Ovary (tissue), 9 donors: ENCODE measurements around the gene ARHGEF26. TPM values are rescaled to one million over a fixed set of nuclear protein-coding genes. Genes with fewer than 3 reads are reported as not detected.

Experiments used
- DNase-seq, 5 donors: peaks; one replicate each; pipeline ENCODE4 v3.0.0-alpha.2; 2019 to 2020
- H3K27ac ChIP-seq, 2 donors: fragments of 200-600 bp; one replicate each; pipeline versions ENCODE4 v1.5.1 to v1.8.0; 2019 to 2022
- H3K27me3 ChIP-seq: fragments of 200-600 bp; one replicate; pipeline ENCODE4 v1.8.0; 2022
- H3K36me3 ChIP-seq: fragments of 200-600 bp; sonication (generic); one replicate; pipeline ENCODE4 v1.5.1; 2019
- H3K4me1 ChIP-seq: one replicate; pipeline ENCODE4 v1.8.1; 2013; ENCODE audit warnings: mild to moderate bottlenecking, moderate library complexity; ENCODE audit not compliant: insufficient read depth
- H3K4me3 ChIP-seq: fragments of 200-600 bp; sonication (generic); one replicate; pipeline ENCODE4 v1.5.1; 2017
- H3K9me3 ChIP-seq, 2 donors: fragments of 200-600 bp in 1 of 2; sonication (generic) in 1 of 2; one replicate each; pipeline versions ENCODE4 v1.5.1 to v1.8.1; 2013 to 2019; ENCODE audit warnings: mild to moderate bottlenecking in 1 of 2, moderate library complexity in 1 of 2
- EP300 ChIP-seq: sonication (generic); formaldehyde crosslinking; IDR thresholded peaks from one replicate; pipeline ENCODE4 v1.6.1; 2017; ENCODE audit warnings: antibody characterized with exemption
- POLR2A ChIP-seq: fragments of 450-650 bp; IDR thresholded peaks from one replicate; pipeline ENCODE4 v1.6.1; 2017; ENCODE audit warnings: antibody characterized with exemption, mild to moderate bottlenecking, moderate library complexity
- WGBS, 3 donors: extraction: QIAGEN DNeasy Blood & Tissue Kit in 1 of 3; methylation state at CpG; one replicate each; pipeline versions ENCODE4 v1.1.5 to v1.1.7; 2013 to 2017; 5-methylcytosine and 5-hydroxymethylcytosine counted together
- intact Hi-C, 4 donors: fragments of 100-400 bp; cut with DNase I; formaldehyde crosslinking; loops; one replicate each; pipeline versions ENCODE4 v1.11.0 to v1.15.1; 2022 to 2023
- polyA plus RNA-seq, 2 donors: library from polyadenylated mRNA; stranded (reverse); fragments of 200-250 nt in 1 of 2; fragments of 350-450 nt in 1 of 2; fragmentation: Illumina TruSeq in 1 of 2; extraction: RNeasy Lipid Tissue Mini Kit (QIAGEN cat#74804) in 1 of 2; gene quantifications; one replicate each; pipeline ENCODE4 v1.2.3, GENCODE V29; 2013 to 2014
- total RNA-seq, 7 donors: library from RNA; depleted of rRNA in 2 of 7; stranded (reverse); fragments of >200 nt in 2 of 7; fragmentation: NEBNext Ultra II Directional in 3 of 7; extraction: Animal tissue kit (Norgen Biotek cat#: 25700) in 3 of 7; gene quantifications; one replicate each; pipeline versions ENCODE4 v1.1.0 to v1.2.4, GENCODE V29; 2016 to 2023
- TF ChIP-seq, protein P1 (sequence below), 3 donors: fragments of 450-650 bp in 2 of 3; fragments of 200-600 bp in 1 of 3; IDR thresholded peaks; one replicate each; pipeline versions ENCODE4 v1.5.1 to v1.8.0; 2016 to 2022; ENCODE audit warnings: antibody characterized with exemption in 3 of 3, mild to moderate bottlenecking in 1 of 3
- donor health status: DM: no; HTN: no; CAD: no; lungs with moderate emphysema.
- donor health status: DM: no; HTN: no; CAD: no.
- donor health status: Bipolar disorder and iron deficiency.
- donor health status: DM: yes; HTN: yes; CAD: no.
- donor health status: DM: no; HTN: no; CAD: no.
- donor health status: DM: yes; HTN: yes; CAD: no.

The ARHGEF26 gene
- total and polyA plus RNA-seq, 9 donors: 6.9 to 14.4 (median 11.7) TPM

DNA sequence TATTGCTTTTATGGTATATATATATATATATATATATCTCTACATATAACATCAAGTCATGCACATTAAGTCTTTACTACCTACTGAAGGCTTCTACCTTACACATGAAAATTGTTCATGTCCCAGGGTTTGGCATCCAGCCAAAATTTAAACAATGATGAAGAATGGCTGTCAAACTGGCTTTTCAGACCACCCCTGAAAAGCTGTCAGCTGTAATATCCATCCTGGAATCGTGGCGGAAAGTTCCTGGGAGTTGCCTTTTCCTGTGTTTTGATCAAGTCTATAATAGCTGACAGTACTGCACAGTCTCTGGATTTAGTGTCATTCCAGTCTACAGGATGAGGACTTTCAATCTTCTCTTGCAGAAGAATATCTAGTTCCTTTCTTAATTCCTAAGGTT is 154.8 kb downstream of the ARHGEF26 start:
- TF ChIP-seq EP300 (no peak), POLR2A (no peak)
- TF ChIP-seq, protein P1, sequence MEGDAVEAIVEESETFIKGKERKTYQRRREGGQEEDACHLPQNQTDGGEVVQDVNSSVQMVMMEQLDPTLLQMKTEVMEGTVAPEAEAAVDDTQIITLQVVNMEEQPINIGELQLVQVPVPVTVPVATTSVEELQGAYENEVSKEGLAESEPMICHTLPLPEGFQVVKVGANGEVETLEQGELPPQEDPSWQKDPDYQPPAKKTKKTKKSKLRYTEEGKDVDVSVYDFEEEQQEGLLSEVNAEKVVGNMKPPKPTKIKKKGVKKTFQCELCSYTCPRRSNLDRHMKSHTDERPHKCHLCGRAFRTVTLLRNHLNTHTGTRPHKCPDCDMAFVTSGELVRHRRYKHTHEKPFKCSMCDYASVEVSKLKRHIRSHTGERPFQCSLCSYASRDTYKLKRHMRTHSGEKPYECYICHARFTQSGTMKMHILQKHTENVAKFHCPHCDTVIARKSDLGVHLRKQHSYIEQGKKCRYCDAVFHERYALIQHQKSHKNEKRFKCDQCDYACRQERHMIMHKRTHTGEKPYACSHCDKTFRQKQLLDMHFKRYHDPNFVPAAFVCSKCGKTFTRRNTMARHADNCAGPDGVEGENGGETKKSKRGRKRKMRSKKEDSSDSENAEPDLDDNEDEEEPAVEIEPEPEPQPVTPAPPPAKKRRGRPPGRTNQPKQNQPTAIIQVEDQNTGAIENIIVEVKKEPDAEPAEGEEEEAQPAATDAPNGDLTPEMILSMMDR (IDR thresholded peaks at IDR 0.05): no peak
- Histone ChIP-seq H3K9me3 (no peaks in the 10 kb centered on the region), H3K4me1 (peaks cover 1% of the 10 kb centered on the region), H3K36me3 (no peaks in the 10 kb centered on the region), H3K4me3 (no peak overlapping the region), H3K27me3 (no peaks in the 10 kb centered on the region), H3K27ac (no peak overlapping the region)
- intact Hi-C loops: no loop called here
- no peak for DNase-seq
- WGBS, 3 donors: 86 to 91% (median 88%) methylated on average over 2 of the region's 2 CpGs

DNA sequence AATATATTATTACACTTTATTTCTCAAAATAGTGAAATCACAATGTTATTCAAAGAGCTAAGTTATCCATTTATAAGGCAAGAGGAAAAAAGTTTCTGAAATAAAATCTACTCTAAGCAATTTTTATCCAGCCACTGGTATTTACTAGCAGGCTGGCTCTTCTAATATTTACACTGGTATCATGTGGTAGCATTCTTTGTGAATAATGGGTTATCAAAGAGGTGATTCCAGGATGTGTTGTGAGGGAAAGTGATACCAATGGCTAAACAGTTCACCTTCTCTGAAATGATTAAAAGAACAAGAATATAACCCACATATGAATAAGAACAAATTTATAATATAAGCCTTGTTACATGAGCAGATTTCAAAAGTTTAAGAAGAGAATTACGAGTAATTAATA is 159.0 kb downstream of the ARHGEF26 start:
- Histone ChIP-seq H3K4me3 (no peak overlapping the region), H3K4me1 (peaks cover 1% of the 10 kb centered on the region), H3K9me3 (no peaks in the 10 kb centered on the region), H3K27ac (no peak overlapping the region), H3K36me3 (no peaks in the 10 kb centered on the region), H3K27me3 (no peaks in the 10 kb centered on the region)
- no peak for DNase-seq
- TF ChIP-seq, protein P1 (IDR thresholded peaks at IDR 0.05): no peak
- TF ChIP-seq POLR2A: no peak
- intact Hi-C loops: no loop called here
- 94 to 95% (median 94%) methylated on average over 1 of the region's 1 CpG for WGBS, 3 donors

DNA sequence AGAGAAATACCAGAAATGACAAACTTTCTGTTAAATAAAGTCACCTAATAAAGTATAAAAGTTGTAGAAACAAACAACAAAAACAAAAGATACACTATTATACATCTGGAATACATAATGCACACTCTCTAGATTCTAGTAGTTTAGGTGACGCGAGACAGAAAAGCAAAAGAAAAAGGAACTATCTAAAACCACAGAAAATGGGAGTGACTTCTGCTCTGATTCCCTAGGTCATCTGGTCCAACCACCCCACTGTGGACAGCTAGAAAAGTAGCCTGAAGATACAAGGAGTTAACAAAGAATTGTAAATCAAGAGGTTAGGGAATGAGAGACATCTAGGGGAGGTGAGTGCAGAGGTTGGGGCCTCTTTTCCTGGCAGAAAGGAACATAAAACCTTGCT is 164.0 kb downstream of the ARHGEF26 start:
- TF ChIP-seq POLR2A: no peak
- no peak for TF ChIP-seq EP300
- TF ChIP-seq, protein P1 (IDR thresholded peaks at IDR 0.05): no peak
- 81 to 92% (median 83%) methylated on average over 2 of the region's 2 CpGs for WGBS, 3 donors
- Histone ChIP-seq H3K36me3 (no peaks in the 10 kb centered on the region), H3K9me3 (no peaks in the 10 kb centered on the region), H3K27ac (no peak overlapping the region), H3K4me1 (no peaks in the 10 kb centered on the region), H3K27me3 (no peaks in the 10 kb centered on the region), H3K4me3 (no peak overlapping the region)
- intact Hi-C loops: no loop called here
- DNase-seq: no peak

DNA sequence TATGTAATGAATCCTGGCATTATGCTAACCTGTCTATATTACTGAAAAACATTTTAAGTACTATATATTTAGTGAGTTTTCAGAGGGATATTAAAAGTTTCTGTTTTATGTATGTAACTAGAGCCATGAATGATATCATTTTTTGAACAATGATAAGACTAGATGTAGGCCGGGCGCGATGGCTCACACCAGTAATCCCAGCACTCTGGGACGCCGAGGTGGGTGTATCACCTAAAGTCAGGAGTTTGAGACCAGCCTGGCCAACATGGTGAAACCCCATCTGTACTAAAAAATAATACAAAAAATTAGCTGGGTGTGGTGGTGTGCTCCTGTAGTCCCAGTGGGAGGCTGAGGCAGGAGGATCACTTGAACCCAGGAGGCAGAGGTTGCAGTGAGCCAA is 169.0 kb downstream of the ARHGEF26 start:
- 96 to 98% (median 98%) methylated on average over 5 of the region's 5 CpGs for WGBS, 3 donors

More for the DNA sequence above, 169.0 kb downstream of the ARHGEF26 start:
- DNase-seq: no peak
- no peaks in the 10 kb centered on the region for H3K27me3 ChIP-seq
- no peaks in the 10 kb centered on the region for H3K9me3 ChIP-seq
- H3K4me1 ChIP-seq: no peaks in the 10 kb centered on the region
- H3K4me3 ChIP-seq: no peak overlapping the region
- no peak overlapping the region for H3K27ac ChIP-seq
- TF ChIP-seq POLR2A (no peak), EP300 (no peak)
- TF ChIP-seq, protein P1 (IDR thresholded peaks at IDR 0.05): no peak
- H3K36me3 ChIP-seq: no peaks in the 10 kb centered on the region
- intact Hi-C loops: no loop called here
